Stomach (tissue), 9 donors: ENCODE measurements around the gene ARSG. TPM values are rescaled to one million over a fixed set of nuclear protein-coding genes. Genes with fewer than 3 reads are reported as not detected.

Experiments
- DNase-seq, 2 donors: peaks; one replicate each; pipeline versions ENCODE4 v3.0.0 to v3.0.0-alpha.2; 2013 to 2019
- H3K27ac ChIP-seq, 5 donors: fragments of 200-600 bp in 4 of 5; sonication (generic) in 4 of 5; one replicate each; pipeline ENCODE4 v1.5.1; 2013 to 2019; ENCODE audit warnings: mild to moderate bottlenecking in 1 of 5, moderate library complexity in 1 of 5
- H3K27me3 ChIP-seq, 3 donors: fragments of 200-600 bp; sonication (generic); one replicate each; pipeline ENCODE4 v1.5.1; 2017 to 2019; ENCODE audit warnings: mixed run types in 1 of 3
- H3K36me3 ChIP-seq, 4 donors: fragments of 200-600 bp; sonication (generic); 1 replicate in 3 of 4; 2 replicates in 1 of 4; pipeline ENCODE4 v1.5.1; 2016 to 2019
- H3K4me1 ChIP-seq, 4 donors: fragments of 200-600 bp; sonication (generic); one replicate each; pipeline ENCODE4 v1.5.1; 2016 to 2019
- H3K4me3 ChIP-seq, 4 donors: fragments of 200-600 bp; sonication (generic) in 3 of 4; one replicate each; pipeline ENCODE4 v1.5.1; 2016 to 2019; ENCODE audit warnings: mild to moderate bottlenecking in 1 of 4
- H3K9me3 ChIP-seq, 4 donors: fragments of 200-600 bp; sonication (generic); one replicate each; pipeline ENCODE4 v1.5.1; 2016 to 2019
- CTCF ChIP-seq, 7 experiments: fragments of 450-650 bp in 4 of 7; fragments of 200-600 bp in 3 of 7; sonication (generic) in 3 of 7; IDR thresholded peaks; one replicate each; pipeline ENCODE4 v1.5.1; 2016 to 2019; ENCODE audit warnings: antibody characterized with exemption in 7 of 7, control low read depth in 2 of 7, mild to moderate bottlenecking in 1 of 7
- EP300 ChIP-seq: sonication (generic); formaldehyde crosslinking; IDR thresholded peaks from one replicate; pipeline ENCODE4 v1.6.1; 2017; ENCODE audit warnings: antibody characterized with exemption
- POLR2A ChIP-seq, 4 donors: fragments of 450-650 bp; IDR thresholded peaks; one replicate each; pipeline ENCODE4 v1.6.1; 2016; ENCODE audit warnings: antibody characterized with exemption in 4 of 4, control low read depth in 2 of 4, mild to moderate bottlenecking in 1 of 4, moderate library complexity in 1 of 4
- POLR2AphosphoS5 ChIP-seq, 3 donors: sonication (generic); formaldehyde crosslinking; IDR thresholded peaks; one replicate each; pipeline ENCODE4 v1.6.1; 2016; ENCODE audit warnings: antibody characterized with exemption in 3 of 3
- WGBS, 5 donors: extraction: QIAGEN DNeasy Blood & Tissue Kit in 3 of 5; methylation state at CpG; one replicate each; pipeline versions ENCODE4 v1.1.5 to v1.1.7; 2013 to 2018; 5-methylcytosine and 5-hydroxymethylcytosine counted together
- intact Hi-C: fragments of 100-400 bp; cut with DNase I; formaldehyde crosslinking; loops from one replicate; pipeline ENCODE4 v1.15.1; 2023; ENCODE audit warnings: low total_unique reads
- polyA plus RNA-seq, 3 donors: library from polyadenylated mRNA; stranded (reverse); fragments of 200-250 nt; gene quantifications; one replicate each; pipeline ENCODE4 v1.2.3, GENCODE V29; 2013
- total RNA-seq, 5 donors: library from RNA; depleted of rRNA; stranded (reverse); fragments of >200 nt; gene quantifications; one replicate each; pipeline versions ENCODE4 v1.1.0 to v1.2.3, GENCODE V29; 2014 to 2016
- donor health status: healthy with polysubstance abuse.
- donor health status: Bipolar disorder and iron deficiency.
- donor health status: healthy.

ARSG gene
- total and polyA plus RNA-seq, 8 donors, result 0.45 to 74.7 (median 2.4) TPM

GRCh38 chr17:68289936-68290267 lies 1.4 kb upstream of the ARSG start:
- 17 to 28% (median 19%) methylated on average over 9 of the region's 9 CpGs for WGBS, 5 donors

GRCh38 chr17:68290268-68290954 lies 884 bp upstream of the ARSG start:
- H3K36me3 ChIP-seq, result no peaks in the 10 kb centered on the region
- 1 to 3% (median 2%) methylated on average over 41 to 50 of the region's 50 CpGs for WGBS, 5 donors
- peak; percentile 31 to 69 for DNase-seq
- peaks cover 5 to 59% (median 19%) of the 10 kb centered on the region in 3 donors for H3K27me3 ChIP-seq
- H3K4me3 ChIP-seq, result peak overlapping the region; percentile 55 to 83 (median 60)
- TF ChIP-seq CTCF (IDR thresholded peaks at IDR 0.05) (no peak), POLR2AphosphoS5 (IDR thresholded peaks at IDR 0.05) (no peak), POLR2A (IDR thresholded peaks at IDR 0.05) (no peak), EP300 (no peak)
- peak overlapping the region; percentile 67 to 87 (median 80) for H3K27ac ChIP-seq
- no peaks in the 10 kb centered on the region for H3K9me3 ChIP-seq
- intact Hi-C loops, result no loop called here
- peaks cover 24 to 40% (median 30%) of the 10 kb centered on the region in 4 donors for H3K4me1 ChIP-seq

More at GRCh38 chr17:68289936-68290267, 1.4 kb upstream of the ARSG start:
- no peak for TF ChIP-seq EP300
- TF ChIP-seq CTCF (IDR thresholded peaks at IDR 0.05), result no peak
- no peak for TF ChIP-seq POLR2A (IDR thresholded peaks at IDR 0.05)
- TF ChIP-seq POLR2AphosphoS5 (IDR thresholded peaks at IDR 0.05), result no peak
- H3K4me3 ChIP-seq, result peak overlapping the region; percentile 55 to 83 (median 60)
- intact Hi-C loops, result no loop called here
- H3K27me3 ChIP-seq, result peaks cover 5 to 54% (median 19%) of the 10 kb centered on the region in 3 donors
- peak overlapping the region in 4 of 5 donors; percentile 70 to 87 (median 84) for H3K27ac ChIP-seq
- peaks cover 24 to 40% (median 30%) of the 10 kb centered on the region in 4 donors for H3K4me1 ChIP-seq
- no peaks in the 10 kb centered on the region for H3K36me3 ChIP-seq
- DNase-seq, result no peak
- H3K9me3 ChIP-seq, result no peaks in the 10 kb centered on the region

GRCh38 chr17:68291836-68292688 lies 767 bp downstream of the ARSG start:
- H3K27me3 ChIP-seq, result peaks cover 5 to 69% (median 19%) of the 10 kb centered on the region in 3 donors
- TF ChIP-seq POLR2A (IDR thresholded peaks at IDR 0.05) (peak in 2 of 4 donors; percentile 11 to 42), POLR2AphosphoS5 (IDR thresholded peaks at IDR 0.05) (peak in 2 of 3 donors; percentile 80 to 83), EP300 (no peak), CTCF (IDR thresholded peaks at IDR 0.05) (peak in 1 of 7 experiments; percentile 6)
- intact Hi-C loops, result no loop called here
- WGBS, 5 donors, result 1 to 4% (median 1%) methylated on average over 23 to 76 of the region's 76 CpGs
- peak; percentile 76 to 91 for DNase-seq
- H3K9me3 ChIP-seq, result no peaks in the 10 kb centered on the region
- H3K4me1 ChIP-seq, result peaks cover 24 to 53% (median 30%) of the 10 kb centered on the region in 4 donors
- peak overlapping the region; percentile 79 to 87 (median 80) for H3K27ac ChIP-seq
- no peaks in the 10 kb centered on the region for H3K36me3 ChIP-seq
- peak overlapping the region; percentile 55 to 83 (median 60) for H3K4me3 ChIP-seq

- peaks cover 24 to 56% (median 30%) of the 10 kb centered on the region in 4 donors for H3K4me1 ChIP-seq
- no peaks in the 10 kb centered on the region for H3K9me3 ChIP-seq
- WGBS, 5 donors, result 42 to 59% (median 49%) methylated on average over 9 of the region's 9 CpGs
- peak overlapping the region; percentile 79 to 87 (median 80) for H3K27ac ChIP-seq
- H3K4me3 ChIP-seq, result peak overlapping the region; percentile 55 to 83 (median 60)
- intact Hi-C loops, result no loop called here
- TF ChIP-seq POLR2A (IDR thresholded peaks at IDR 0.05) (no peak), EP300 (no peak), CTCF (IDR thresholded peaks at IDR 0.05) (no peak), POLR2AphosphoS5 (IDR thresholded peaks at IDR 0.05) (no peak)
- H3K36me3 ChIP-seq, result no peaks in the 10 kb centered on the region
- DNase-seq, result no peak
- peaks cover 5 to 69% (median 19%) of the 10 kb centered on the region in 3 donors for H3K27me3 ChIP-seq
Observed at GRCh38 chr17:68292689-68293040, 1.4 kb downstream of the ARSG start.
